Measurements from ENCODE around the gene CUEDC1.

The CUEDC1 gene

DNA sequence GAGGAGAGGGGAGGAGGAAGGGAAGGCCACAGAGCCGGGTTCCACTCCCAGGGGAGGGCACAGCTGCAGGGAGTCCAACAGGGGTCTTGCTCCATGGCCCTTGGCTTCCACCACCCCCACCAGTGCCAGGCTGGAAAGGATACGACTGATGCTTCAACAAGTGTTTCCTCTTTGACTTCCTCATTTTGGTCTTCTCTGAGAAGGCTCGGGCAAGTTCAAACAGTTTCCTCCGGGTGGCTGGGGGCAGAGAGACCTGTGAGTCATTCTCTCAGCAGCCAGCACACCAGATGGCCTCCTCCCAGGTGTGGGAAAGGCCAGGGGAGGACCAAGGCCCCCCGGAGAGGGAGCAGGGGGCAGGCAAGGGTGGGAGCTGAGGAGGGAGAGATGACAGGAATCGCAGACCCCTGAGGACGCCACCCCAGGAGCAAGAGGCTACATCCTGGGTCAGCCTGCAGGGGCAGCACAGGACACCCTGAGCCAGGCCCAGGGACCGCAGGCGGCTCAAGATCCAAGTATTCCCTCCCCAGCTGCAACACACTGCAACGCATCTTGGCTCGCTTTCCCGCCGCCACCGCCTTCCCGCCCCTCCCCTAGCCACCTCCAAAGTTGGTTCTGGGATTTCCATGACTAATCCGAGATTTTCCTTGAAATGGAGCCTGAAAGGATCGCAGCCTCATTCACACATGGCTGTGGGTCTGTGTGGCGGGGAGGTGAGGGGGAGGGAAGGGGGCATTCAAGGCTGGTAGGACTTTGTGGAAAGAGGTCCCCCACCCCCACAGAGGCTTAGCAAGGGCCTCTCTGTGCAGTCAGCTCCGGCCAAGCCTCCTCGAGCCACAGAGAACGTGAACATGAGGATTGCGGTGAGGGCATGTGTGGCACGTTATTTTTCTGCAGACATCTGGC, 87.0 kb downstream of the CUEDC1 start:
- CTCF ChIA-PET: interaction anchor here (0.6 to 3.7 kb wide), 9 partner anchors 9 to 131 kb away, joined by 3 to 18 read pairs (median 3); no protein-coding TSS in a partner anchor
- Mint-ChIP-seq H3K36me3 (no peaks in the 10 kb centered on the region), H3K27me3 (peaks cover 74% of the 10 kb centered on the region), H3K27ac (peak overlapping the region; percentile 84), H3K9me3 (no peaks in the 10 kb centered on the region), H3K4me1 (peaks cover 27% of the 10 kb centered on the region), H3K4me3 (no peak overlapping the region)
- peak; percentile 63 for DNase-seq

- H3K27me3 Mint-ChIP-seq: peaks cover 74% of the 10 kb centered on the region
- H3K36me3 Mint-ChIP-seq: no peaks in the 10 kb centered on the region
- no peak overlapping the region for H3K27ac Mint-ChIP-seq
- H3K4me1 Mint-ChIP-seq: peaks cover 20% of the 10 kb centered on the region
- H3K9me3 Mint-ChIP-seq: no peaks in the 10 kb centered on the region
- no peak for DNase-seq
- CTCF ChIA-PET: interaction anchor here (1.1 to 1.8 kb wide), 4 partner anchors 12 to 128 kb away, joined by 3 to 4 read pairs (median 3); no protein-coding TSS in a partner anchor
- H3K4me3 Mint-ChIP-seq: no peak overlapping the region
Observed at GRCh38 chr17:57867126-57867525, 88.1 kb downstream of the CUEDC1 start.

GRCh38 chr17:57866723-57867122, 88.5 kb downstream of the CUEDC1 start:
- Mint-ChIP-seq H3K4me3 (no peak overlapping the region), H3K4me1 (peaks cover 20% of the 10 kb centered on the region), H3K9me3 (no peaks in the 10 kb centered on the region), H3K27me3 (peaks cover 74% of the 10 kb centered on the region), H3K36me3 (no peaks in the 10 kb centered on the region), H3K27ac (no peak overlapping the region)
- CTCF ChIA-PET: interaction anchor here (1.5 to 1.8 kb wide), 2 partner anchors 23 to 128 kb away, joined by 3 to 4 read pairs; no protein-coding TSS in a partner anchor
- DNase-seq: no peak

GRCh38 chr17:57866319-57866718, 88.9 kb downstream of the CUEDC1 start:
- Mint-ChIP-seq H3K27me3 (peaks cover 72% of the 10 kb centered on the region), H3K4me1 (peaks cover 23% of the 10 kb centered on the region), H3K4me3 (no peak overlapping the region), H3K9me3 (no peaks in the 10 kb centered on the region), H3K27ac (no peak overlapping the region), H3K36me3 (no peaks in the 10 kb centered on the region)
- no peak for DNase-seq
- CTCF ChIA-PET: interaction anchor here (1.5 to 1.8 kb wide), 2 partner anchors 23 to 129 kb away, joined by 3 to 4 read pairs; no protein-coding TSS in a partner anchor

DNA sequence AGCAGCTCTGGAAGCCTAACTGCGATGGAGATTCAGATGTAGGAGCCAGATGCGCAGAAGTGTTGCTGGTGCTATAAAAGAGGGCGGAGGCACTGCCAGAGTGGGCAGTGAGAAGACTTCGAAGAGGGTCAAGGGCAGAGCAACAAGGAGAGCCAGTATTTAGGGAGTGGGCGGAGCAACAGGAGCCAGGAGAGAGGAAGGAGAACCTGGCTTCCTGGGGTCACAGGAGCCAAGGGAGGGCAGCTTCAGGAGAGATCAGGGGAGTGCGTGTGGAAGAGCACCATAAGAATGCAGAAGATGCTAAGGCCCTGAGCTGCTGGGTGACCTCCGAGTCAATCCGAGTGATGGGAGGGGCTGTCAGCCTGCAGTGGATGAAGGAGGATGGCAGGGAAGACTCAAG, 90.9 kb downstream of the CUEDC1 start:
- H3K9me3 Mint-ChIP-seq: no peaks in the 10 kb centered on the region
- H3K36me3 Mint-ChIP-seq: no peaks in the 10 kb centered on the region
- H3K4me1 Mint-ChIP-seq: peaks cover 32% of the 10 kb centered on the region
- H3K27me3 Mint-ChIP-seq: peaks cover 73% of the 10 kb centered on the region
- H3K4me3 Mint-ChIP-seq: no peak overlapping the region
- CTCF ChIA-PET: interaction anchor here (0.6 to 1.0 kb wide), 2 partner anchors 29 to 248 kb away, joined by 3 to 4 read pairs; no protein-coding TSS in a partner anchor
- H3K27ac Mint-ChIP-seq: no peak overlapping the region
- no peak for DNase-seq

- Mint-ChIP-seq H3K27me3 (peaks cover 76% of the 10 kb centered on the region), H3K27ac (no peak overlapping the region), H3K4me3 (no peak overlapping the region), H3K9me3 (no peaks in the 10 kb centered on the region), H3K4me1 (peaks cover 22% of the 10 kb centered on the region), H3K36me3 (no peaks in the 10 kb centered on the region)
- DNase-seq: no peak
- CTCF ChIA-PET: interaction anchor here (0.6 to 1.0 kb wide), 2 partner anchors 11 to 152 kb away, joined by 3 read pairs; no protein-coding TSS in a partner anchor
Observed at GRCh38 chr17:57862694-57863667, 92.2 kb downstream of the CUEDC1 start.

GRCh38 chr17:57861790-57862693, 93.2 kb downstream of the CUEDC1 start:
- no peaks in the 10 kb centered on the region for H3K36me3 Mint-ChIP-seq
- CTCF ChIA-PET: interaction anchor here (0.6 to 14.6 kb wide), 5 partner anchors 10 to 153 kb away, joined by 3 to 207 read pairs (median 9); no protein-coding TSS in a partner anchor
- H3K27ac Mint-ChIP-seq: no peak overlapping the region
- H3K9me3 Mint-ChIP-seq: no peaks in the 10 kb centered on the region
- H3K4me3 Mint-ChIP-seq: no peak overlapping the region
- no peak for DNase-seq
- H3K27me3 Mint-ChIP-seq: peaks cover 74% of the 10 kb centered on the region
- peaks cover 13% of the 10 kb centered on the region for H3K4me1 Mint-ChIP-seq

DNA sequence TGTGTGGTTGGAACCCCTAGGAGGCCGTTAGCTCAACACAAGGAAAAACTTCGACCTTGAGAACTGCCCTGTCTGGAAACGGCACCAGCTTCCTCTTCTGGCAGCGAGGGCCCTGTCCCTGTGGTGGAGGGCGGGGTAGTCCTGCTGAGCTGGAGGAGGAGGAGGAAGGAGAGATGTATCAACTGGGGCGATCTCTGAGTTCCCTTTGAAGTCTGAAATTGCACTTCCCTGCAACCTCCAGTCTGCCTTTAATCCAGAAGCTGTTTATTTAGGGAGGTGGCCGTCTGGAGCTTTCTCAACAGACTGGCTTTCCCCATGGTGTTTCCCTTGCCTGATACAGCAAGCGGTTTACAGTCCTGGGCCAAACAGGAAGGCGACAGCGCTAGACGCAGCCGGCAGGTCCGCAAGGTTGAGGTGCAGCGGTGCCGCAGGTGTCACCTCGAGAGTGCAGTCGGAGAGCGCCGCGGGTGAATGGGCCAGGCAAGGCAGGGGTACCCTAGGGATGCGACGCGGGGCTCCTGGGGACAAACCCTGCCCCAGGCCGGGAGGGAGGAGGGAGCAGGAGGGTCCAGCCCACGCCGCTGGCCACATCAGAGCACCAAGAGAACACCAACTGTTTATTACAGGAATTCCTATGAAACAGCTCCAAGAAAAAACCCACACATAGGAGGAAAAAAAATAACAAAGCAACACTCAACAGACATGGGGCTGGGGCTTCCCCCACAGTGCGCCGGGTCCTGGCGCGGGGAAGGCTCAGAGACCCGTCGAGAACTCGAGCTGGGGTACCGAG, 94.0 kb downstream of the CUEDC1 start:
- Mint-ChIP-seq H3K27me3 (peaks cover 74% of the 10 kb centered on the region), H3K36me3 (no peaks in the 10 kb centered on the region), H3K27ac (no peak overlapping the region), H3K4me1 (peaks cover 12% of the 10 kb centered on the region), H3K9me3 (no peaks in the 10 kb centered on the region), H3K4me3 (peak overlapping the region; percentile 62)
- CTCF ChIA-PET: interaction anchor here (0.8 to 14.6 kb wide), 12 partner anchors 9 to 311 kb away, joined by 3 to 207 read pairs (median 4); partner anchors contain the start of gene CUEDC1
- DNase-seq: peak; percentile 59

DNA sequence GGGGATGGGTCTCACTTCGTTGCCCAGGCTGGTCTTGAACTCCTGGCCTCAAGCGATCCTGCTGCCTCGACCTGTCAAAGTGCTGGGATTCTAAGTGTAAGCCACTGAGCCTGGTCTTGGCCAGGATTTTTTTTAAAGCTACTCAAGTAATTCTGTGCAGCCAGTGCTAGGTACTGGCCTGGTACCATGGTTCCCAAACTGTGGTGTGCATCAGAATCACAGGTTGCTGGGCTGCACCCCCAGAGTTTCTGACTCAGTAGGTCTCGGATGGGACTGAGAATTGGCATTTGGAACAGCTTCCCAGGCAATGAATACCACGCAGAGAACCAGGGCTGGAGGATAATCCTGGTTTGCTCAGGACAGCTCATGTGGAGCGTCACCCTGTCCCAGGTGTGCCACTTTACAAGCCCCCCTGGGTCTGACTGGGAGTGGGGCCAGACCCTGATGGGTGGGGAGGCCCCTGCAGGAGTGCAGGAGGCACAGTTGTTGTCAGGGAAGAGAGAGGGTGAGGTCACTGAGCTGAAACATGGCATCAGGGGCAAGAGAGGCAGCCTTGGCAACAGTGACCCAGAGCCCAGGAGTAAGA, 94.7 kb downstream of the CUEDC1 start:
- DNase-seq: peak; percentile 19
- no peaks in the 10 kb centered on the region for H3K9me3 Mint-ChIP-seq
- H3K4me1 Mint-ChIP-seq: peaks cover 12% of the 10 kb centered on the region
- H3K4me3 Mint-ChIP-seq: peak overlapping the region; percentile 62
- H3K27ac Mint-ChIP-seq: no peak overlapping the region
- peaks cover 74% of the 10 kb centered on the region for H3K27me3 Mint-ChIP-seq
- H3K36me3 Mint-ChIP-seq: no peaks in the 10 kb centered on the region
- CTCF ChIA-PET: interaction anchor here (0.8 to 14.6 kb wide), 16 partner anchors 9 to 312 kb away, joined by 3 to 207 read pairs (median 4); partner anchors contain the start of gene CUEDC1

DNA sequence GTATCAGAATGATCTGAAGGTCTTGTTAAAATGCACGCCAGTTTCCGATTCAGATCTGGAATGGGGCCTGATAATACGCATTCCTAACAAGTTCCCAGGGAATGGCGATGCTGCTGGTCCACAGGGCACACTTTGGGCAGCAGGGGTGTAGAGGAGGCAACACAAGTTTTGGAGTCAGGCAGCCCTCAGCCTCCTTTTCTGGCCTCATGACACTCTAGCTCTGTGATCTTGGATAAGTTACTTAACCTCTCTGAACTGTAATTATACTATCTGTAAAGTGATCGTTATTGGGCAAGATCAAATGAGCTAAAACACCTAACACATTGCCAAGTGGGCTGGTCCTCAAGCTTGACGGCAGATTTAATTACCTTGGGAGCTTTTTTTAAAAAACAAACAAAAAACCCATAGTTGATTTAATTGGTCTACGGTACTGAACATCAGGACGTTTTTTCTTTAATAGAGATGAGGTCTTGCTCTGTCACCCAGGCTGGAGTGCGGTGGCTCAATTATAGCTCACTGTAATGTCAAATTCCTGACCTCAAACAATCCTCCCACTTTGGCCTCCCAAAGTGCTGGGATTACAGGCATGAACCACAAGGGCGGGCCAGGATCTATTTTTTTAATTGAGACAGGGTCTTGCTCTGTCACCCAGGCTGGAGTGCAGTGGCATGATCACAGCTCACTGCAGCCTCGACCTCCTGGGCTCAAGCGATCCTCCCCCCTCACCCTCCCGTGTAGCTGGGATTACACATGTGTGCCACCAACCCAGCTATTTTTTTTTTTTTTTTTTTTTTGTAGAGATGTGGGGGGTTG, 95.4 kb downstream of the CUEDC1 start:
- CTCF ChIA-PET: interaction anchor here (0.9 to 14.6 kb wide), 16 partner anchors 8 to 254 kb away, joined by 3 to 207 read pairs (median 5); no protein-coding TSS in a partner anchor
- Mint-ChIP-seq H3K4me3 (no peak overlapping the region), H3K27ac (no peak overlapping the region), H3K36me3 (no peaks in the 10 kb centered on the region), H3K27me3 (peaks cover 67% of the 10 kb centered on the region), H3K9me3 (no peaks in the 10 kb centered on the region), H3K4me1 (peaks cover 12% of the 10 kb centered on the region)
- peak; percentile 7 for DNase-seq

GRCh38 chr17:57858838-57859237, 96.4 kb downstream of the CUEDC1 start:
- no peak for DNase-seq
- Mint-ChIP-seq H3K27ac (no peak overlapping the region), H3K4me3 (no peak overlapping the region), H3K27me3 (peaks cover 63% of the 10 kb centered on the region), H3K4me1 (peaks cover 12% of the 10 kb centered on the region), H3K36me3 (no peaks in the 10 kb centered on the region), H3K9me3 (no peaks in the 10 kb centered on the region)
- CTCF ChIA-PET: interaction anchor here (0.7 to 14.6 kb wide), 13 partner anchors 11 to 841 kb away, joined by 3 to 207 read pairs (median 5); no protein-coding TSS in a partner anchor

All from activated naive CD4-positive, alpha-beta T cell treated with anti-CD3 and anti-CD28 coated beads, Interleukin-2, amount 10 ng/mL, durations not matched to agents 7 days and 5 days (primary cell).